D721Med (cell line): ENCODE results near the gene ZNF334.

Experiments used
- DNase-seq: peaks from one replicate; pipeline ENCODE4 v3.0.0; 2011; ENCODE audit warnings: low spot score; ENCODE audit not compliant: insufficient read length
- FAIRE-seq: peaks from 2 replicates; lab custom pipeline; 2011; peaks lifted over from hg19 to GRCh38; lab: Jason Lieb, UNC
- CTCF ChIP-seq: IDR thresholded peaks from 2 replicates; pipeline ENCODE4 v1.5.1; 2012; ENCODE audit warnings: mild to moderate bottlenecking, control low read depth; ENCODE audit not compliant: insufficient read depth; ENCODE audit errors: missing control alignments

ZNF334 gene

GRCh38 chr20:46505506-46505905 is 7.9 kb downstream of the ZNF334 start:
- no peak for DNase-seq
- no peak for TF ChIP-seq CTCF
- no peak for FAIRE-seq

GRCh38 chr20:46501961-46502360 is 11.4 kb downstream of the ZNF334 start:
- DNase-seq (no peak), FAIRE-seq (no peak)
- TF ChIP-seq CTCF, result no peak

- FAIRE-seq (no peak), DNase-seq (no peak)
- no peak for TF ChIP-seq CTCF
These were observed 11.9 kb downstream of the ZNF334 start for GRCh38 chr20:46501337-46501942.

GRCh38 chr20:46494077-46494476 is 19.3 kb downstream of the ZNF334 start:
- DNase-seq (no peak), FAIRE-seq (no peak)
- no peak for TF ChIP-seq CTCF

- no peak for DNase-seq
- FAIRE-seq, result no peak
- TF ChIP-seq CTCF, result no peak
These were observed 22.0 kb downstream of the ZNF334 start for GRCh38 chr20:46491354-46491753.

- FAIRE-seq, result no peak
- TF ChIP-seq CTCF, result no peak
- no peak for DNase-seq
These were observed 24.9 kb downstream of the ZNF334 start for GRCh38 chr20:46488451-46488850.

GRCh38 chr20:46487628-46488027 is 25.7 kb downstream of the ZNF334 start:
- TF ChIP-seq CTCF, result no peak
- FAIRE-seq (no peak), DNase-seq (no peak)
